HG03575 (cell line): ENCODE data around the gene ARL10.
A peak's percentile ranks its signal among the peaks of the same experiment; 100 is the strongest.

Experiments used
- ATAC-seq: cut with Tn5 transposase; IDR thresholded peaks from one replicate; pipeline ENCODE4 v1.9.1; 2021; ENCODE audit not compliant: unreplicated experiment, insufficient number of reproducible peaks, low FRiP score; ENCODE audit errors: extremely low read depth

The ARL10 gene

DNA sequence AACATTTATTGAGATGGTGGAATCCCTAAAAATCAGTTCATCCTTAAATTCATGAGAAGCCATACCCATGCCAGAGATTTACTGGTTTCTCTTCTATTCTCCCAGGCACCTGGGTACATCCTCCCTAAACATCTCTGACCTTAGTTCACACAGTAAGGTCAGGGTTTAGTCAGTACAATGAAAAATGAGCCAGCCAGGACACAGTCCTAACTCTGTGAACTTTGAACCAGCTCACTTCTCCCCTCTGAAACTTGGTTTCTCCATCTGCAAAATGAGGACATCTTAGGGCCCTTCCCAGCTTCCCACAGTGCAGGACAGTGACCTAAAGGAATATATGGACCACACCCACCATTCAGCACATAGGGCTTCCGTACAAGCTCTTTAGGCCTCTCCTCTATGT, 21.2 kb downstream of the ARL10 start:
- ATAC-seq, result no peak

DNA sequence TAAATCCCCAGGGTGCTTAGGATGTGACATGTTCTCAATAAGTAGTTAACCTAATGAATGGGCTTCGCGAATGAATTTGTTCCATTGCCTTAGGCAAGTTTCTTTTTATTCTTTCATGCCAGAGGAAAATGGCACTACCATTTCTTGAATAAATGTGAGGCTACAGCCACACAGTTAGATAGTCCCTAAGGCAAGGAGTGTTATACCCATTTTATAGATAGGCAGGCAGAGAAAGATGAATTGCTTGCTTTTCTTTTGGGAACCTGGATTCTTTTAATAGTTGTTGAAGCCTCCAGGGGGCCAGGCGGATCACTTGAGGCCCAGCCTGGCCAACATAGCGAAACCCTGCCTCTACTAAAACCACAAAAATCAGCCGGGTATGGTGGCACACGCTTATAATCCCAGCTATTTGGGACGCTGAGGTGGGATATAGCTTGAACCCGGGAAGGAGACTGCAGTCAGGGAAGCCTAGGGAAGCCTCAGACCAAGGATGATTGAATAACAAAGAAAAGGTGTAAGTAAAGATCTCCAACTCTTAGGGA, 22.2 kb downstream of the ARL10 start:
- ATAC-seq, result no peak

DNA sequence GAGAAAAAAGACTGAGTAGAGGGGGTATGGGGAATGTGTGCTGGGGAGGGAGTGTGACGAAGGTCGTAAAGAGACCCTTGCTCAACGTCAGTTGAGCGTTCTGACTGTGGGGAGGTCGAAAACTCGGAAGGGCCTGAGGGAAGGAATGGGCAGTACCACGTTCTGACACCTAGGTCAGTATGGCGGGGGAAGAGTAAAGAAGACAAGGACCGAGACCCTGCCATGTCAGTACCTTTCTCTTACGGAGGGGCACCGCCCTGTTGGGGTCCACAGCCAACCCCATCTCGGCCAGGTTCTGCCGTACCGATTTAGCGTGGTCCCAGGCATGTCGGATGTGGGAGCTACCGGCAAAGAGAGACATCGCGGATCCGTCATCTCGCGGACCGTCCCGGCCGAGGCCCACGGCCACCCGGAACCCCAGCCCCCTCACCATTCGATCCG, 22.7 kb downstream of the ARL10 start:
- no peak for ATAC-seq

GRCh38 chr5:176388444-176389134, 23.3 kb downstream of the ARL10 start, which contains the start of the genes HIGD2A and NOP16:
Gene HIGD2A, plus strand, starts transcription at chr5:176388751. Its CDS starts 69 bp downstream, at chr5:176388820.
Gene NOP16, minus strand, starts transcription at chr5:176388598. Its CDS starts 59 bp downstream, at chr5:176388539.
- peak; percentile 66 for ATAC-seq

DNA sequence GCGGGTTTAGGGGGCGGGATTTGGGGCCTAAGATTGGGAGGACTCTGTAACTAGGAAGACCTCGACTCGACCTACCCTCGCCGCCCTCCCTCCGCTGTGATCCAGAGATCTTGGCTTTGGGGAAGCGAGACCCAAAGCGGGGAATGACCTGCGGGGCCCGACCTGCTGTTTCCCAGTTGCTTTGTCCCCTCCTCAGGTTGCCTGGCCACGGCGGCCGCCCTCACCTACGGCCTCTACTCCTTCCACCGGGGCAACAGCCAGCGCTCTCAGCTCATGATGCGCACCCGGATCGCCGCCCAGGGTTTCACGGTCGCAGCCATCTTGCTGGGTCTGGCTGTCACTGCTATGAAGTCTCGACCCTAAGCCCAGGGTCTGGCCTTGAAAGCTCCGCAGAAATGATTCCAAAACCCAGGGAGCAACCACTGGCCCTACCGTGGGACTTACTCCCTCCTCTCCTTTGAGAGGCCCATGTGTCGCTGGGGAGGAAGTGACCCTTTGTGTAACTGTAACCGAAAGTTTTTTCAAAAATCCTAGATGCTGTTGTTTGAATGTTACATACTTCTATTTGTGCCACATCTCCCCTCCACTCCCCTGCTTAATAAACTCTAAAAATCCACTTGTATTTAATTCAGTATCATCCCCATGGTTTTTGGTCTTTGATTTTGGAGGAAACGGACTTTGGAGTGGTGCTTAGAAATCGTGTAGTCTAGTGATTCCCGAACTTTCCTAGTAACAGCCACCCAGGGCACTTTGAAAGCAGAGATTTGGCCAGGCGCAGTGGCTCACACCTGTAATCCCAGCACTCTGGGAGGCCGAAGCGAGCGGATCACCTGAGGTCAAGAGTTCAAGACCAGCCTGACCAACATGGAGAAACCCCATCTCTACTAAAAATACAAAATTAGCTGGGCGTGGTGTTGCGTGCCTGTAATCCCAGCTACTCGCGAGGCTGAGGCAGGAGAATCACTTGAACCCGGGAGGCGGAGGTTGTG, 24.1 kb downstream of the ARL10 start:
- ATAC-seq, result peak; percentile 8

GRCh38 chr5:176391479-176391878, 26.2 kb downstream of the ARL10 start:
- no peak for ATAC-seq

GRCh38 chr5:176391999-176392398, 26.7 kb downstream of the ARL10 start:
- no peak for ATAC-seq

GRCh38 chr5:176392526-176392925, 27.2 kb downstream of the ARL10 start:
- ATAC-seq, result no peak

- ATAC-seq, result no peak
Observed at GRCh38 chr5:176394096-176394495, 28.8 kb downstream of the ARL10 start.

DNA sequence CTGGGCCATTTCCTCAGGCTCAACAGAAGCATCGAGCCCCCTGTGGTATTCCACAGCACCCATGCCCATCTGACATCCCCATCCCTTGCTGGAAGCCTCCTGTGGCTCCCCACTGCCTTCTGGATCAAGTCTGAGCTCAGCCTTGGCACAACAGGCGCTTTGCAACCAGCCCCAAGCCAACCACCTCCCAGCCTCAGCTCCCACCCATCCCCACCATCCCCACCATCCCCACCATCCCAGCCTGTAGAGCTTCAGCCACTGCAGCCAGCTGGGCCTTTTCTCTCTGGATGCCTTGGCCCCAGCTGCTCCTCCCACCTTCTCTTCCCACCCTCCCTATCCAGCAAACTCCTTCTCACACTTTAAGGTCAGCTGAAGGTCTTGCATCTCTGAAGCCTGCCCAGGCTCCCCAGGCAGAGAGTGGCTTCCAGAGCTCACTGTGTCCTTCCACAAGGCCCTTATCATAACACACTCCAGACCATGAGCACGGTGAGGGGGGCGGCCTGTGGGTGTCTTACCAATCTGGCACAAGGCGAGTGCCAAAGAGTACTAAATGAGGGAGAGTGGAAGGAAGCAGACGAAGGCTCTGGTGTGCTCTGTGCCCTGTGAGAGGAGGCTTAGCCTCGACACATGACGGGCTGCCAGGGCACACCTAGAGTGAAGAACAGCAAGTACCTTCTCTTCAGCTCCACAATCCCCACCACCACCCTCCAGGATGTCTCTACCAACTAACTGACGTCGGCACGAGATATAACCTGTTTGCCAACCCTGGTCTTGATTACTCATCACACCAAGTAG, 29.8 kb downstream of the ARL10 start:
- ATAC-seq, result no peak

DNA sequence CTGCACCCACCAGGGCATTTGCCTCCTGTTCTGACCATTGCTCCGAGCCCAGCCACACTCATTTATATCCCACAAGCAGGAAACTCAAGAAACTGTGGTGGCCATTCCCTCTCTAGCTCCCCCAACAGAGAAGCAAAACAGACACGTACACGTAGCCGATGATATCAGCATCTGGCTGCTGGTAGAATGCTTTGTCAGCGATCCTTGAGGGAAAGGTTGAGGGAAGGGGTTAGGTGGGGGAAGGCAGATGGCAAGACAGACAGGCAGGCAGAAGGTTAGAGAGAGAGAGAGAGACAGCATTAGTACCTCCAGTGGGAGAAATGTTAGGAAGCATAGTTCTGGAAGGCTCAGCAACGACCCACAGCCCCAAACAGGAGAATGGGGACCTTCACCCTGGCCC, 31.0 kb downstream of the ARL10 start:
- ATAC-seq, result no peak

GRCh38 chr5:176397736-176398420, 32.6 kb downstream of the ARL10 start:
- no peak for ATAC-seq

DNA sequence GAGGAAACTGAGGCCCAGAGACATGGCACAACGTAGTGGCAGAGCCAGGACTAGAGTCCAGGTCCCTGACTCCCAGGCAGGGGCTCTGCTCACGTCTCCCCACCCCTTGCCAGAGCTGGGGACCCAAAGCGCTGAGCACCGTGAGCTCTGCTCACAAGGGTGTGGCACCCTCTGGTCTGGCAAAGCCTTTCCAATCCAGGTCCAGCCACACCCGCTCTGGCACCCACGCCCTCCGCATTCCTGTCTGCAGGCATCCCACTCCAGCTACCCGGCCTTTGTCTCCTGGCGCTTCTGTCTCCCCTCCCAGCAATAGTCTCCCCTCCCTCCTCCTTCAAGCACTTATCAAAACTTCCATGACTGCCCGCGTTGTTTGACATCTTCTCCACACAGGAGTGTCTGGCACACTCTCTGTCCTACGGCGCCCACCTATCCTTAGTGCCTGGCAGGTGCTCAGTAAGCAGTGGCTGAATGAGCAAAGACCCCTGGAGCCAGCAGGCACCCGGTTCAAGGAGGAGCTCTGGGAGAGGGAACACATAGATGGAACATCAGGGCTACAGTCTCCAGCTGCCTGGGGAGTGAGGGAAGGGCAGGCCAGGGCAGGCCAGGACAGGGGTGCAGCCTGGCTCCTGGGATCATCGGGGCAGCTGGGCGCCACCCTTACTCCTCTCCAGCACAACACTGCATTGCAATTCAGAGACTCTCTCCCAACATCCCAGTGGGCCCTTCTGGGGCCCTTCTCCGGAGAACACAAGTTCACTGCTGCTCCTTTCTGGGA, 35.3 kb downstream of the ARL10 start:
- ATAC-seq, result no peak

GRCh38 chr5:176401281-176402205, 36.3 kb downstream of the ARL10 start:
- ATAC-seq, result no peak

DNA sequence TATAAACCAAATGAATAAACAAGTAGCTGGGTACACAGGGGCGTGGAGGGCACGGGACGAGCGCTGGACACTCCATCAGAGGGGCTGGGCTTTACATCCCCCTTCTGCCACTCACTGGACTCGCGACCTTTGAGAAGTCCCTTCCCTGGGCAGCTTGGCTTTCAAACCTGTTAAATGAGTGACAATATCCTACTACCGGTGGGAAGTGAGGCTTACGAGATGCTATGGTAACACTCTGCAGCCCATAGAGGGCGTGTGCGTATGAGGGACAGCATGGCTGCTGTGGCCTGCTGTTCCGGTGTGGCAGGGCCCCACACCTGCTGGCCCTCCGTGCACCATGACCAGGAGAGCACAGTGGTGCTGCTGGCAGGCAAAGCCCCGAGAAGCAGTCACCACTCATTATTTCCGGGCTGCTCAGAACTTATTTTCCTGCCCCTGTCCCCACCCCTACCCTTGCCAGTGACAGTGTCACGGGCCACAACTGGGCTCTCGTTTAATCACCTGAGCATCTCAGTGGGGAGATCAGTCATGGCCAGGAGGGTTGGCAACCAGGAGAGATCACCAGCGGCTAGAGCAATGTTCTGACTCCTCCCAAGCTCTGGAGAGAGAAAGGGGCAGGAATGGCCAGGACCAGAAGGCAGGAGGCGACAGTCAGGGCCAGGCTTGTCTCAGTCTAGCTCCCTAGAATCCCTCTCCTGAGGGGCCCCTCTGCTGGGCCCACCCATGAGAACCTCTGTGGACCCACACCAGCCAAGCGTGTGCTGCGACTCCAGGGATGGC, 40.6 kb downstream of the ARL10 start:
- no peak for ATAC-seq

DNA sequence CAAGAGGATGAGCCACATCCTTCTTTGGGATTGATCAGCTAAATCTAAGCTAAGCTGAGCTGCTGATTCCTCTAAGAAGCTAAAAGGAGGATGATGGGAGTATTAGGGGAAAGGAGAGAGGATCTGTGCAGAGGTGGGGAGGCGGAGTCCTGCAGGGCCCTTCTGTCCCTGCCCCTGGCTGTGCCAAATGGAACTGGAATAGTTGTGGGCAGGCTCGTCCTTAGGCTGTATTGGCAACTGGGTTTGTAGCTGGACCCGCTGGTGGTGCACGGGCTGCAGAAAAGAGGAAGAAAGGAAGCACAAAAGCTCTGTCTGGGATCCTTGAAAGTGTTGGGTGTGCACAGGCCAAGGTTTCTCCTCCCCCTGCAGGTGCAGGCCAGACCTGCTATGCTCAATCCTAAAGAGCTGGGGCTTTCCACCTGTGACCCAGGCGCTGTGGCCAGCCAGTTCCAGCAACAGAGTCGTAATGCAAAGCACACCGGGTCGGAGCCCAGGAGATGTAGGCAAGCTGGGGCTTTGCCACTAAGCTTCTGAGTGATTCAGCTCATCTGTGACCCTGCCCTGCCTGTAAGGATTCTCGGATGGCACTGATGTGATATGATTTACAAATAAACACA, 41.3 kb downstream of the ARL10 start:
- ATAC-seq, result no peak
